Psoas muscle (tissue), 8 donors: ENCODE results near the gene UBE2E1. TPM values are rescaled to one million over a fixed set of nuclear protein-coding genes. Genes with fewer than 3 reads are reported as not detected.

Experiments used
- ATAC-seq, 4 donors: fragments of 200-7000 bp; cut with Tn5 transposase; one replicate each; pipeline ENCODE4 v1.9.1; 2020; ENCODE audit warnings: moderate library complexity in 3 of 4, mild to moderate bottlenecking in 2 of 4
- DNase-seq, 2 donors: peaks; one replicate each; pipeline ENCODE4 v3.0.0-alpha.2; 2020
- H3K27ac ChIP-seq: fragments of 200-600 bp; one replicate; pipeline ENCODE4 v1.8.0; 2022
- H3K27me3 ChIP-seq, 3 donors: fragments of 200-600 bp in 1 of 3; one replicate each; pipeline versions ENCODE4 v1.6.1 to v1.8.0; 2013 to 2022; ENCODE audit warnings: low read length in 2 of 3, mild to moderate bottlenecking in 2 of 3, moderate library complexity in 1 of 3; ENCODE audit not compliant: insufficient read depth in 3 of 3
- H3K36me3 ChIP-seq, 2 donors: fragments of 200-600 bp in 1 of 2; one replicate each; pipeline versions ENCODE4 v1.6.1 to v1.8.0; 2013 to 2022; ENCODE audit warnings: low read depth in 1 of 2, mild to moderate bottlenecking in 1 of 2, moderate library complexity in 1 of 2; ENCODE audit not compliant: insufficient read depth in 1 of 2
- H3K4me1 ChIP-seq: fragments of 200-600 bp; one replicate; pipeline ENCODE4 v1.8.0; 2022
- H3K4me3 ChIP-seq: fragments of 200-600 bp; one replicate; pipeline ENCODE4 v1.8.0; 2022; ENCODE audit warnings: mild to moderate bottlenecking
- H3K9me3 ChIP-seq: fragments of 200-600 bp; one replicate; pipeline ENCODE4 v1.8.0; 2022
- WGBS, 3 donors: extraction: QIAGEN DNeasy Blood & Tissue Kit; methylation state at CpG; one replicate each; pipeline versions ENCODE4 v1.1.6 to v1.1.7; 2013; 5-methylcytosine and 5-hydroxymethylcytosine counted together
- intact Hi-C, 2 donors: fragments of 100-400 bp; cut with DNase I; formaldehyde crosslinking; loops; one replicate each; pipeline versions ENCODE4 v1.11.0 to v1.14.2; 2022
- polyA plus RNA-seq, 3 donors: library from polyadenylated mRNA; stranded (reverse); fragments of 200-250 nt; gene quantifications; one replicate each; pipeline ENCODE4 v1.2.3, GENCODE V29; 2013
- total RNA-seq, 4 donors: library from RNA; stranded (reverse); fragmentation: NEBNext Ultra II Directional in 2 of 4; extraction: Animal tissue kit (Norgen Biotek cat#: 25700) in 2 of 4; gene quantifications; one replicate each; pipeline versions ENCODE4 v1.2.1 to v1.2.4, GENCODE V29; 2021 to 2023
- TF ChIP-seq, protein P1 (sequence below): fragments of 200-600 bp; IDR thresholded peaks from one replicate; pipeline ENCODE4 v1.8.0; 2022; ENCODE audit warnings: antibody characterized with exemption
- donor health status: healthy with polysubstance abuse.
- donor health status: DM: no; HTN: no; CAD: no; lungs with moderate emphysema.
- donor health status: Bipolar disorder and iron deficiency.
- donor health status: healthy.
- donor health status: DM: yes; HTN: yes; CAD: no.
- donor health status: DM: no; HTN: no; CAD: no.
- donor health status: DM: no; HTN: no; CAD: no.
- donor health status: DM: yes; HTN: yes; CAD: no.

The UBE2E1 gene
- total and polyA plus RNA-seq, 7 donors: 54.1 to 112 (median 85.9) TPM

DNA sequence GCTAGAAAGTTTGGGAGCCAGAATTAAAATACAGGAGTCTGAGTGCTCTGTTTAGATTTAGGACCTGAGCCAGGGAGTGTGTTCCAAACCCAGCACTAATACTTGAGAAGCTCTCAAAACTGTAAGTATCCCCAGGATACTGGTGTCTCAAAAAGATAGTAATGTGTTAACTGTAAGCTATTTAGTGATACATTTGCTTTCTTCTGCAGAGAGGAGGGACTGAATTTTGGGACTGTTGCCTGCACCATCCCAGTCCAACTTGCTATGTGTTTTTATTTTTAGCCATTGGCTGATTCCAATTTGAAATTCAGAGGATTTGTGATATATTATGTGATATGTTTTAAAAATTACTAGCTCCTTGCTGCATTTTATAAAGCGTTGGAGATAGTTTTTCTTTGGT is 31.5 kb downstream of the UBE2E1 start:
- Histone ChIP-seq H3K36me3 (no peaks in the 10 kb centered on the region), H3K9me3 (no peaks in the 10 kb centered on the region), H3K27me3 (no peaks in the 10 kb centered on the region), H3K4me3 (no peak overlapping the region), H3K4me1 (peaks cover 66% of the 10 kb centered on the region), H3K27ac (peak overlapping the region; percentile 51)
- ATAC-seq (no peak), DNase-seq (no peak)
- intact Hi-C loops: no loop called here
- TF ChIP-seq, protein P1, sequence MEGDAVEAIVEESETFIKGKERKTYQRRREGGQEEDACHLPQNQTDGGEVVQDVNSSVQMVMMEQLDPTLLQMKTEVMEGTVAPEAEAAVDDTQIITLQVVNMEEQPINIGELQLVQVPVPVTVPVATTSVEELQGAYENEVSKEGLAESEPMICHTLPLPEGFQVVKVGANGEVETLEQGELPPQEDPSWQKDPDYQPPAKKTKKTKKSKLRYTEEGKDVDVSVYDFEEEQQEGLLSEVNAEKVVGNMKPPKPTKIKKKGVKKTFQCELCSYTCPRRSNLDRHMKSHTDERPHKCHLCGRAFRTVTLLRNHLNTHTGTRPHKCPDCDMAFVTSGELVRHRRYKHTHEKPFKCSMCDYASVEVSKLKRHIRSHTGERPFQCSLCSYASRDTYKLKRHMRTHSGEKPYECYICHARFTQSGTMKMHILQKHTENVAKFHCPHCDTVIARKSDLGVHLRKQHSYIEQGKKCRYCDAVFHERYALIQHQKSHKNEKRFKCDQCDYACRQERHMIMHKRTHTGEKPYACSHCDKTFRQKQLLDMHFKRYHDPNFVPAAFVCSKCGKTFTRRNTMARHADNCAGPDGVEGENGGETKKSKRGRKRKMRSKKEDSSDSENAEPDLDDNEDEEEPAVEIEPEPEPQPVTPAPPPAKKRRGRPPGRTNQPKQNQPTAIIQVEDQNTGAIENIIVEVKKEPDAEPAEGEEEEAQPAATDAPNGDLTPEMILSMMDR: no peak
- WGBS, 3 donors: 30 to 57% (median 52%) methylated on average over 1 of the region's 1 CpG

DNA sequence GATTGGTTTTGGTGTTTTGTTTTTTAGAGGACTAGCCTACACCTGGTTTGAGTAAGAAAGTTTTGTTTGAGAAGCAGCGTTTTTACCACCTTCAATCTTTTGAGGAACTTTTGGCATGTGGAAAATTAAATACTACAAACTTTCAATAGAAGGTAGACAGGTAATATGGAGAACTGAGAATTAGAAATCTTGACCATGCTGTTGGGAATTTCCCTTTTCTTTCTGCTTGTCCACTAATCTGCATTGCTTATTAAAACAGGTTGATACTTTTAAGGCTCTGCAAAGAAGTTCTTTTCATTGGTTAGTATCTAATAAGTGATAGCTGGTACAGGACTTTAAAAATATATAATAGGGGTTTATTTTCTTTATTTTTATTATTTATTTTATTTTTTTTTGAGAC is 31.9 kb downstream of the UBE2E1 start:
- Histone ChIP-seq H3K36me3 (no peaks in the 10 kb centered on the region), H3K4me1 (peaks cover 68% of the 10 kb centered on the region), H3K27me3 (no peaks in the 10 kb centered on the region), H3K9me3 (no peaks in the 10 kb centered on the region), H3K4me3 (no peak overlapping the region), H3K27ac (no peak overlapping the region)
- DNase-seq (no peak), ATAC-seq (no peak)
- TF ChIP-seq, protein P1: no peak
- 84 to 88% (median 88%) methylated on average over 1 of the region's 1 CpG for WGBS, 3 donors
- intact Hi-C loops: no loop called here

GRCh38 chr3:23840521-23840920 is 34.8 kb downstream of the UBE2E1 start:
- Histone ChIP-seq H3K4me1 (peaks cover 64% of the 10 kb centered on the region), H3K27me3 (no peaks in the 10 kb centered on the region), H3K4me3 (no peak overlapping the region), H3K9me3 (no peaks in the 10 kb centered on the region), H3K36me3 (no peaks in the 10 kb centered on the region), H3K27ac (no peak overlapping the region)
- peak in 1 of 4 donors; percentile 34 for ATAC-seq
- 67 to 89% (median 79%) methylated on average over 5 of the region's 5 CpGs for WGBS, 3 donors
- TF ChIP-seq, protein P1: no peak
- intact Hi-C loops: no loop called here
- DNase-seq: no peak

DNA sequence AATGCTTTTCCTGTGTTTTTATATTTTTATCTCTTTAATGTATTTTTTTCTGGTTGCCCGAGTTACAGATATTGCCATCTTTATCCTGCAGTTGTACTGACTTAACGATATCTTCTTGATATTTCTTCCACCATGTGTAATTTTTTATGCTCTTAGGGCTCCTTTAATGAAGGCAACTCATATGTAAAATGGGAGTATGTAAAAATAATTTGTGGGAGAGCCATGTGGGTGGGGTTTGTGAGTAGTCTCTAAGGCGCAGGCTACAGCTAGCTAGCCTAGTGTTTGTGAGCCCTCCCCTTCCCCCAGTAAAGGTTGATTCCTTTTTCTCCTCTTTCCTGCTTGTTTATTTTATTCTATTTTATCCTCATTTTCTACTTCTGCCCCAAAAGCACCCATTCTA is 38.1 kb downstream of the UBE2E1 start:
- Histone ChIP-seq H3K4me1 (peaks cover 42% of the 10 kb centered on the region), H3K27ac (no peak overlapping the region), H3K36me3 (no peaks in the 10 kb centered on the region), H3K27me3 (no peaks in the 10 kb centered on the region), H3K4me3 (no peak overlapping the region), H3K9me3 (no peaks in the 10 kb centered on the region)
- intact Hi-C loops: no loop called here
- ATAC-seq (no peak), DNase-seq (no peak)
- TF ChIP-seq, protein P1: no peak
- WGBS, 3 donors: 90 to 96% (median 94%) methylated on average over 3 of the region's 3 CpGs
